Measurements from ENCODE around the gene RASA3. TPM values are rescaled to one million over a fixed set of nuclear protein-coding genes. Genes with fewer than 3 reads are reported as not detected.

Gene RASA3
- total RNA-seq, 1 experiment from 2014 or later, result 18.6 TPM

GRCh38 chr13:114061744-114062143 lies 70.7 kb downstream of the RASA3 start:
- Histone ChIP-seq H3K27ac (ENCODE audit: low read depth, low read length) (no peak overlapping the region), H3K9ac (ENCODE audit: low read length) (no peak overlapping the region), H3K4me2 (ENCODE audit: low read length) (no peak overlapping the region), H3K4me1 (ENCODE audit: control insufficient read depth in 1 of 2, insufficient read depth in 2 of 2, low read length in 2 of 2) (peaks cover 31 to 38% of the 10 kb centered on the region in 2 experiments), H3K9me2 (ENCODE audit: insufficient read depth) (no peaks in the 10 kb centered on the region), H3K36me3 (ENCODE audit: control insufficient read depth in 1 of 2, insufficient read depth in 2 of 2, low read length in 2 of 2) (no peaks in the 10 kb centered on the region), H3K79me2 (ENCODE audit: insufficient read depth, low read length) (peaks cover 43% of the 10 kb centered on the region), H3K4me3 (replicated peaks in 1 of 2; ENCODE audit: low read depth in 1 of 2, low read length in 2 of 2) (no peak overlapping the region), H4K20me1 (ENCODE audit: insufficient read depth) (no peaks in the 10 kb centered on the region), H2AFZ (ENCODE audit: low read depth, low read length, poor library complexity, severe bottlenecking) (no peak overlapping the region), H3K27me3 (ENCODE audit: insufficient read depth, low read length) (no peaks in the 10 kb centered on the region), H3K9me3 (ENCODE audit: control insufficient read depth in 1 of 2, insufficient read depth in 1 of 2, low read depth in 1 of 2, low read length in 2 of 2) (no peaks in the 10 kb centered on the region)
- BruUV-seq (replicated peaks), result no TSS peak
- no peak for DNase-seq (ENCODE audit: low read depth, low spot score)
- POLR2A ChIA-PET, result no interaction called here
- TF ChIP-seq SRF (IDR thresholded peaks at IDR 0.05; ENCODE audit: low read depth) (no peak), RAD21 (IDR thresholded peaks at IDR 0.05; ENCODE audit: low read depth) (no peak), EZH2phosphoT487 (IDR thresholded peaks at IDR 0.05; ENCODE audit: borderline replicate concordance) (no peak), ZFX (IDR thresholded peaks at IDR 0.05) (no peak), FOSL1 (IDR thresholded peaks at IDR 0.05; ENCODE audit: low read depth) (no peak), ZNF274 (IDR thresholded peaks at IDR 0.05; ENCODE audit: low read depth, low read length) (no peak), ELF1 (IDR thresholded peaks at IDR 0.05; ENCODE audit: borderline replicate concordance, low read depth) (no peak), CBX3 (IDR thresholded peaks at IDR 0.05; ENCODE audit: low read depth) (no peak), EGR1 (IDR thresholded peaks at IDR 0.05; ENCODE audit: low read depth) (no peak), TCF7L2 (IDR thresholded peaks at IDR 0.05; ENCODE audit: borderline replicate concordance, extremely low read depth, insufficient read depth, insufficient read length) (no peak), POLR2AphosphoS5 (IDR thresholded peaks at IDR 0.05; ENCODE audit: low read depth, low read length) (no peak), ZBTB33 (IDR thresholded peaks at IDR 0.05; ENCODE audit: extremely low read depth, insufficient replicate concordance, low read length) (no peak), ATF3 (IDR thresholded peaks at IDR 0.05) (no peak), POLR2A (IDR thresholded peaks at IDR 0.05; ENCODE audit: borderline replicate concordance, extremely low read depth, insufficient read depth, insufficient read length) (no peak), JUND (IDR thresholded peaks at IDR 0.05) (no peak), EZH2 (IDR thresholded peaks at IDR 0.05) (no peak), YY1 (IDR thresholded peaks at IDR 0.05; ENCODE audit: extremely low read depth, insufficient replicate concordance, low read depth, low read length) (no peak), MAX (IDR thresholded peaks at IDR 0.05) (no peak)
- TF ChIP-seq, protein P1, sequence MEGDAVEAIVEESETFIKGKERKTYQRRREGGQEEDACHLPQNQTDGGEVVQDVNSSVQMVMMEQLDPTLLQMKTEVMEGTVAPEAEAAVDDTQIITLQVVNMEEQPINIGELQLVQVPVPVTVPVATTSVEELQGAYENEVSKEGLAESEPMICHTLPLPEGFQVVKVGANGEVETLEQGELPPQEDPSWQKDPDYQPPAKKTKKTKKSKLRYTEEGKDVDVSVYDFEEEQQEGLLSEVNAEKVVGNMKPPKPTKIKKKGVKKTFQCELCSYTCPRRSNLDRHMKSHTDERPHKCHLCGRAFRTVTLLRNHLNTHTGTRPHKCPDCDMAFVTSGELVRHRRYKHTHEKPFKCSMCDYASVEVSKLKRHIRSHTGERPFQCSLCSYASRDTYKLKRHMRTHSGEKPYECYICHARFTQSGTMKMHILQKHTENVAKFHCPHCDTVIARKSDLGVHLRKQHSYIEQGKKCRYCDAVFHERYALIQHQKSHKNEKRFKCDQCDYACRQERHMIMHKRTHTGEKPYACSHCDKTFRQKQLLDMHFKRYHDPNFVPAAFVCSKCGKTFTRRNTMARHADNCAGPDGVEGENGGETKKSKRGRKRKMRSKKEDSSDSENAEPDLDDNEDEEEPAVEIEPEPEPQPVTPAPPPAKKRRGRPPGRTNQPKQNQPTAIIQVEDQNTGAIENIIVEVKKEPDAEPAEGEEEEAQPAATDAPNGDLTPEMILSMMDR (IDR thresholded peaks at IDR 0.05 in 2 of 3, conservative IDR thresholded peaks at IDR 0.05 in 1 of 3; ENCODE audit: borderline replicate concordance in 1 of 3, insufficient read depth in 1 of 3, low read depth in 2 of 3, low read length in 2 of 3), result no peak
- TF ChIP-seq, protein P2, sequence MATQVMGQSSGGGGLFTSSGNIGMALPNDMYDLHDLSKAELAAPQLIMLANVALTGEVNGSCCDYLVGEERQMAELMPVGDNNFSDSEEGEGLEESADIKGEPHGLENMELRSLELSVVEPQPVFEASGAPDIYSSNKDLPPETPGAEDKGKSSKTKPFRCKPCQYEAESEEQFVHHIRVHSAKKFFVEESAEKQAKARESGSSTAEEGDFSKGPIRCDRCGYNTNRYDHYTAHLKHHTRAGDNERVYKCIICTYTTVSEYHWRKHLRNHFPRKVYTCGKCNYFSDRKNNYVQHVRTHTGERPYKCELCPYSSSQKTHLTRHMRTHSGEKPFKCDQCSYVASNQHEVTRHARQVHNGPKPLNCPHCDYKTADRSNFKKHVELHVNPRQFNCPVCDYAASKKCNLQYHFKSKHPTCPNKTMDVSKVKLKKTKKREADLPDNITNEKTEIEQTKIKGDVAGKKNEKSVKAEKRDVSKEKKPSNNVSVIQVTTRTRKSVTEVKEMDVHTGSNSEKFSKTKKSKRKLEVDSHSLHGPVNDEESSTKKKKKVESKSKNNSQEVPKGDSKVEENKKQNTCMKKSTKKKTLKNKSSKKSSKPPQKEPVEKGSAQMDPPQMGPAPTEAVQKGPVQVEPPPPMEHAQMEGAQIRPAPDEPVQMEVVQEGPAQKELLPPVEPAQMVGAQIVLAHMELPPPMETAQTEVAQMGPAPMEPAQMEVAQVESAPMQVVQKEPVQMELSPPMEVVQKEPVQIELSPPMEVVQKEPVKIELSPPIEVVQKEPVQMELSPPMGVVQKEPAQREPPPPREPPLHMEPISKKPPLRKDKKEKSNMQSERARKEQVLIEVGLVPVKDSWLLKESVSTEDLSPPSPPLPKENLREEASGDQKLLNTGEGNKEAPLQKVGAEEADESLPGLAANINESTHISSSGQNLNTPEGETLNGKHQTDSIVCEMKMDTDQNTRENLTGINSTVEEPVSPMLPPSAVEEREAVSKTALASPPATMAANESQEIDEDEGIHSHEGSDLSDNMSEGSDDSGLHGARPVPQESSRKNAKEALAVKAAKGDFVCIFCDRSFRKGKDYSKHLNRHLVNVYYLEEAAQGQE (IDR thresholded peaks at IDR 0.05; ENCODE audit: low read depth), result no peak
- CTCF ChIA-PET, result no interaction called here
- intact Hi-C loops (cut with micrococcal nuclease), result no loop called here
- no peak for ATAC-seq
- RAD21 ChIA-PET (ENCODE audit: low non-redundant PET in 1 of 2, low total read pairs in 2 of 2, uncharacterized antibody in 2 of 2, unreplicated experiment in 2 of 2), result no interaction called here

Measured in HCT116 (cell line).